ENCODE measurements around the gene SH2D1B.

DNA sequence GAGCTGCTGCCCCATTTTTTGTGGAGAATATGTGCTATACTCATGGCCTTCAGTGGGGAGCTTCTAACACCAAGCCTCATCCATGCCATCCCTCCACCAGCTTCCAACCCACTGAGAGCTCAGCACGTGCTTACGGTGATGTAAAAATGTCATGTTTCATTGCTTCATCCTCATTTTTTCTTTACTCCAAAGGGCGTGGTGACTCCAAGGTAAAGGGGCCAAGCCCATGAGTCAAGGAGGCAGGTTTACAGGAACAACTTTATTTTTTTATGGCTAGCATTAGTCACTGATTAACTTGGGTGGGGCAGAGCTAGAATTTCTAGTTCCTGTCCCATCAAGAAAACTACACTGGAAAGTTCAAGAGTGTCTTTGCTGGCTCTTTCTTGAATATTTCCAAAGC, 30.6 kb downstream of the SH2D1B start, which contains the start of gene C1orf226:
- no peak for TF ChIP-seq CTCF (IDR thresholded peaks at IDR 0.05; ENCODE audit: low read depth, low read length, missing input control)
- TF ChIP-seq EGR1 (IDR thresholded peaks at IDR 0.05; ENCODE audit: low read depth in 2 of 2): no peak
- no peak for TF ChIP-seq TAF1 (conservative IDR thresholded peaks at IDR 0.05)
- no peak for TF ChIP-seq REST (IDR thresholded peaks at IDR 0.05)
